Thoracic aorta (tissue), 2 donors: ENCODE measurements around the gene ARID3A. TPM values are rescaled to one million over a fixed set of nuclear protein-coding genes. Genes with fewer than 3 reads are reported as not detected.

ENCODE experiments used
- ATAC-seq: fragments of 150-250 bp; one replicate; pipeline ENCODE4 v1.8.0; 2017; ENCODE audit warnings: low read depth; ENCODE audit not compliant: insufficient number of reproducible peaks, low FRiP score
- DNase-seq: peaks from one replicate; pipeline ENCODE4 v3.0.0-alpha.2; 2020; ENCODE audit warnings: low spot score
- H3K27ac ChIP-seq, 2 donors: fragments of 200-600 bp; sonication (generic); 1 replicate in 1 of 2; 2 replicates in 1 of 2; pipeline ENCODE4 v1.5.1; 2016; ENCODE audit warnings: mild to moderate bottlenecking in 2 of 2, moderate library complexity in 2 of 2
- H3K27me3 ChIP-seq: fragments of 200-600 bp; sonication (generic); replicated peaks from 2 replicates; pipeline ENCODE4 v1.6.0; 2016; ENCODE audit warnings: mild to moderate bottlenecking; ENCODE audit not compliant: insufficient read depth
- H3K36me3 ChIP-seq: fragments of 200-600 bp; sonication (generic); one replicate; pipeline ENCODE4 v1.5.1; 2016
- H3K4me1 ChIP-seq, 2 donors: fragments of 200-600 bp; sonication (generic); 1 replicate in 1 of 2; 2 replicates in 1 of 2; pipeline versions ENCODE4 v1.5.1 to v1.6.0; 2016; ENCODE audit warnings: low read depth in 2 of 2, mild to moderate bottlenecking in 1 of 2; ENCODE audit not compliant: control insufficient read depth in 1 of 2
- H3K4me3 ChIP-seq: fragments of 200-600 bp; sonication (generic); 2 replicates; pipeline ENCODE4 v1.5.1; 2016; ENCODE audit warnings: mild to moderate bottlenecking
- H3K9me3 ChIP-seq: fragments of 200-600 bp; sonication (generic); 2 replicates; pipeline ENCODE4 v1.5.1; 2016
- CTCF ChIP-seq: fragments of 200-600 bp; sonication (generic); IDR thresholded peaks from one replicate; pipeline ENCODE4 v1.5.1; 2019; ENCODE audit warnings: antibody characterized with exemption
- total RNA-seq, 2 donors: library from RNA; depleted of rRNA; stranded (reverse); fragments of >200 nt; gene quantifications; one replicate each; pipeline versions ENCODE4 v1.1.0 to v1.2.3, GENCODE V29; 2016

Gene ARID3A
- total RNA-seq, 2 donors from 2014 or later = 3.3 to 11.2 TPM

GRCh38 chr19:952680-953444 is 27.0 kb downstream of the ARID3A start:
- DNase-seq (no peak), ATAC-seq (no peak)
- Histone ChIP-seq H3K4me3 (no peak overlapping the region), H3K27me3 (no peaks in the 10 kb centered on the region), H3K27ac (no peak overlapping the region), H3K9me3 (no peaks in the 10 kb centered on the region), H3K4me1 (peaks cover 0 to 6% of the 10 kb centered on the region in 2 donors), H3K36me3 (no peaks in the 10 kb centered on the region)
- no peak for TF ChIP-seq CTCF

DNA sequence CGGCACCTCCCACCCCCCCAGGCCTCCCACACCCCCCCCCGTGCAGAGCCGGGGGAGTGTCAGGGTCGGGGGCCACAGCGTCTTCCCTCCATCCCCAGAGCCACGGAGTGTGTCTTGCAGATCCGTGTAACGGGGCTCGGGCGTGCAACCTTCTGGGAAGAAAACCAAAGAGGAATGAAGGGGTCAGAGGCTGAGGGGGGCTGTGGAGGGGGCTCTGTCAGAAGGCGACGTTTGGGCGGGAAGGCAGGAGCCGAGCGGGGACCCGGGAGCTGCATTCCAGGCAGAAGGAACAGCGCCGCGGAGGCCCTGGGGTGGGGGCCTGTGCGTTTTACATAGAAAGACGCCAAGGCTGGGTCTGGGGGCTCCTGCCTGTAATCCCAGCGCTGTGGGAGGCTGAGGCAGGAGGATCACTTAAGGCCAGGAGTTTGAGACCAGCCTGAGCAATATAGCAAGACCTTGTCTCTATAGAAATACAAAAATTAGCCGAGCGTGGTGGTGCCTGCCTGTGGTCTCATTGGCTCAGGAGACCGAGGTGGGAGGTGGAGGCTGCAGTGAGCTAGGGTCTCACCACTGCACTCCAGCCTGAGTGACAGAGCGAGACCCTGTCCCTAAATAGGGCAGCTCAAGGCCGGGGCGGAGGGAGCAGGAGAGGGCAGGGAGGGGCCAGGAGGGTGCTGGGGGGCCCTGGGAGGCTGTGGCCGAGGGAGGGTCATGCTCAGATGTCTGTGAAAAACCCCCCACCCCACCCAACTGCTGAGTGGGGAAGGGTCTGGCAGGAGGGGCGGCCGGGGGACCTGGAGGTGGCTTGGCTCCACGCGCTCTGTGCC is 27.8 kb downstream of the ARID3A start:
- TF ChIP-seq CTCF = no peak
- H3K36me3 ChIP-seq = no peaks in the 10 kb centered on the region
- H3K27ac ChIP-seq = no peak overlapping the region
- ATAC-seq (no peak), DNase-seq (no peak)
- no peaks in the 10 kb centered on the region for H3K9me3 ChIP-seq
- no peaks in the 10 kb centered on the region for H3K27me3 ChIP-seq
- no peak overlapping the region for H3K4me3 ChIP-seq
- H3K4me1 ChIP-seq = peaks cover 0 to 6% of the 10 kb centered on the region in 2 donors

DNA sequence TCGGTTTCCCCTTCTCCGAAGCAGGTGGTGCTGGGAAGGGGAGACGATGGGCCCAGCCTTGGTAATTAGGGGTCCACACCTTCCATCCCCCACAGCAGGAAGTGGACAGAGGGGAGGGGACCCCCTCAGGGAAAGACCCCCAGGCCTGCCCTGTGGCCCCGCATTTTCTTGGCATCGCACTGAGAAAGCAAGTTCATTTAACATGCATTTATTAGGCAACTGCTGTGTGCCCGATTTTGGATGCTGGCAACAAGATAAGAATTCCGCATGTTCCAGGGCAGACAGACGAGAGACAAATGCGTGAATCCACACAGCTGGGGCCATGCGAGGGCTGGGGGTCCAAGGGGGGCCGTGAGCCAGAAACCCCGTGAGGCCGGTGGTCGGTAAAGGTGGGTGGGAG is 28.4 kb downstream of the ARID3A start:
- DNase-seq (no peak), ATAC-seq (no peak)
- no peak for TF ChIP-seq CTCF
- Histone ChIP-seq H3K9me3 (no peaks in the 10 kb centered on the region), H3K4me3 (no peak overlapping the region), H3K27me3 (no peaks in the 10 kb centered on the region), H3K4me1 (peaks cover 0 to 6% of the 10 kb centered on the region in 2 donors), H3K36me3 (no peaks in the 10 kb centered on the region), H3K27ac (no peak overlapping the region)

- H3K27ac ChIP-seq = no peak overlapping the region
- H3K4me3 ChIP-seq = no peak overlapping the region
- no peak for TF ChIP-seq CTCF
- ATAC-seq (no peak), DNase-seq (no peak)
- no peaks in the 10 kb centered on the region for H3K36me3 ChIP-seq
- H3K4me1 ChIP-seq = peaks cover 0 to 6% of the 10 kb centered on the region in 2 donors
- H3K9me3 ChIP-seq = no peaks in the 10 kb centered on the region
- no peaks in the 10 kb centered on the region for H3K27me3 ChIP-seq
Measured at GRCh38 chr19:954672-955494, 29.0 kb downstream of the ARID3A start.
